ENCODE measurements around the gene PRDM1. TPM values are rescaled to one million over a fixed set of nuclear protein-coding genes. Genes with fewer than 3 reads are reported as not detected.
A peak's percentile ranks its signal among the peaks of the same experiment; 100 is the strongest.

Gene PRDM1
- total RNA-seq, 1 donor from 2014 or later, result 19.6 TPM

- H3K27ac Mint-ChIP-seq (ENCODE audit: unreplicated experiment), result peak overlapping the region; percentile 57
- no peak for DNase-seq (ENCODE audit: low spot score)
- H3K4me3 Mint-ChIP-seq (ENCODE audit: unreplicated experiment), result peak overlapping the region; percentile 47
- H3K27me3 Mint-ChIP-seq (ENCODE audit: unreplicated experiment), result peaks cover 4% of the 10 kb centered on the region
- H3K9me3 Mint-ChIP-seq (ENCODE audit: unreplicated experiment), result no peaks in the 10 kb centered on the region
- no peak for TF ChIP-seq CTCF (IDR thresholded peaks at IDR 0.05; ENCODE audit: unreplicated experiment)
- H3K4me1 Mint-ChIP-seq (ENCODE audit: unreplicated experiment), result peaks cover 61% of the 10 kb centered on the region
- peaks cover 52% of the 10 kb centered on the region for H3K36me3 Mint-ChIP-seq (ENCODE audit: low read depth, unreplicated experiment)
Measured at GRCh38 chr6:106102967-106103727, 17.0 kb downstream of the PRDM1 start.

- H3K9me3 Mint-ChIP-seq (ENCODE audit: unreplicated experiment), result no peaks in the 10 kb centered on the region
Measured at GRCh38 chr6:106103728-106104109, 17.6 kb downstream of the PRDM1 start.

GRCh38 chr6:106104476-106104875, 18.3 kb downstream of the PRDM1 start:
- peaks cover 47% of the 10 kb centered on the region for H3K4me1 Mint-ChIP-seq (ENCODE audit: unreplicated experiment)
- H3K36me3 Mint-ChIP-seq (ENCODE audit: low read depth, unreplicated experiment), result peaks cover 44% of the 10 kb centered on the region
- no peaks in the 10 kb centered on the region for H3K9me3 Mint-ChIP-seq (ENCODE audit: unreplicated experiment)
- no peaks in the 10 kb centered on the region for H3K27me3 Mint-ChIP-seq (ENCODE audit: unreplicated experiment)
- no peak for DNase-seq (ENCODE audit: low spot score)
- no peak overlapping the region for H3K4me3 Mint-ChIP-seq (ENCODE audit: unreplicated experiment)
- no peak overlapping the region for H3K27ac Mint-ChIP-seq (ENCODE audit: unreplicated experiment)
- no peak for TF ChIP-seq CTCF (IDR thresholded peaks at IDR 0.05; ENCODE audit: unreplicated experiment)

More at GRCh38 chr6:106103728-106104109, 17.6 kb downstream of the PRDM1 start:
- H3K4me1 Mint-ChIP-seq (ENCODE audit: unreplicated experiment), result peaks cover 55% of the 10 kb centered on the region
- no peak for TF ChIP-seq CTCF (IDR thresholded peaks at IDR 0.05; ENCODE audit: unreplicated experiment)
- DNase-seq (ENCODE audit: low spot score), result no peak
- peaks cover 4% of the 10 kb centered on the region for H3K27me3 Mint-ChIP-seq (ENCODE audit: unreplicated experiment)
- no peak overlapping the region for H3K4me3 Mint-ChIP-seq (ENCODE audit: unreplicated experiment)
- peaks cover 48% of the 10 kb centered on the region for H3K36me3 Mint-ChIP-seq (ENCODE audit: low read depth, unreplicated experiment)
- no peak overlapping the region for H3K27ac Mint-ChIP-seq (ENCODE audit: unreplicated experiment)

GRCh38 chr6:106104941-106105340, 18.8 kb downstream of the PRDM1 start:
- Mint-ChIP-seq H3K36me3 (ENCODE audit: low read depth, unreplicated experiment) (peaks cover 49% of the 10 kb centered on the region), H3K27me3 (ENCODE audit: unreplicated experiment) (no peaks in the 10 kb centered on the region), H3K27ac (ENCODE audit: unreplicated experiment) (no peak overlapping the region), H3K9me3 (ENCODE audit: unreplicated experiment) (no peaks in the 10 kb centered on the region), H3K4me1 (ENCODE audit: unreplicated experiment) (peaks cover 47% of the 10 kb centered on the region), H3K4me3 (ENCODE audit: unreplicated experiment) (peak overlapping the region; percentile 31)
- no peak for DNase-seq (ENCODE audit: low spot score)
- no peak for TF ChIP-seq CTCF (IDR thresholded peaks at IDR 0.05; ENCODE audit: unreplicated experiment)

- H3K27me3 Mint-ChIP-seq (ENCODE audit: unreplicated experiment), result no peaks in the 10 kb centered on the region
- peaks cover 41% of the 10 kb centered on the region for H3K4me1 Mint-ChIP-seq (ENCODE audit: unreplicated experiment)
- H3K4me3 Mint-ChIP-seq (ENCODE audit: unreplicated experiment), result peak overlapping the region; percentile 60
- H3K9me3 Mint-ChIP-seq (ENCODE audit: unreplicated experiment), result no peaks in the 10 kb centered on the region
- peaks cover 49% of the 10 kb centered on the region for H3K36me3 Mint-ChIP-seq (ENCODE audit: low read depth, unreplicated experiment)
- no peak for DNase-seq (ENCODE audit: low spot score)
- no peak overlapping the region for H3K27ac Mint-ChIP-seq (ENCODE audit: unreplicated experiment)
- TF ChIP-seq CTCF (IDR thresholded peaks at IDR 0.05; ENCODE audit: unreplicated experiment), result no peak
Measured at GRCh38 chr6:106105493-106105892, 19.4 kb downstream of the PRDM1 start.
